Head of caudate nucleus (tissue), 42 donors: ENCODE data around the gene PIP5KL1.

Experiments used
- DNase-seq, 42 donors: peaks; one replicate each; pipeline versions ENCODE4 v3.0.0 to v3.0.0-alpha.2; 2020 to 2021; ENCODE audit warnings: mixed read lengths in 7 of 42
- intact Hi-C: fragments of 100-400 bp; cut with DNase I; formaldehyde crosslinking; loops from one replicate; pipeline ENCODE4 v1.15.0; 2022

PIP5KL1 gene

GRCh38 chr9:127970401-127971313 is 40.1 kb upstream of the PIP5KL1 start:
- intact Hi-C loops = no loop called here
- DNase-seq = peak in 9 of 42 donors; percentile 15 to 44 (median 22)

GRCh38 chr9:127968700-127969383 is 38.3 kb upstream of the PIP5KL1 start:
- intact Hi-C loops = no loop called here
- peak in 38 of 42 donors; percentile 57 to 84 (median 70) for DNase-seq

- intact Hi-C loops = no loop called here
- DNase-seq = peak in 20 of 42 donors; percentile 13 to 73 (median 44)
Observed at GRCh38 chr9:127968042-127968441, 37.5 kb upstream of the PIP5KL1 start.

GRCh38 chr9:127967151-127967809 is 36.7 kb upstream of the PIP5KL1 start:
- DNase-seq = peak in 9 of 42 donors; percentile 10 to 50 (median 17)
- intact Hi-C loops = no loop called here

GRCh38 chr9:127966416-127967150 is 36.0 kb upstream of the PIP5KL1 start:
- intact Hi-C loops = no loop called here
- peak in 11 of 42 donors; percentile 7 to 46 (median 24) for DNase-seq

GRCh38 chr9:127965953-127966352 is 35.4 kb upstream of the PIP5KL1 start:
- DNase-seq = no peak
- intact Hi-C loops = no loop called here

- intact Hi-C loops = no loop called here
- DNase-seq = peak in 16 of 42 donors; percentile 5 to 60 (median 29)
Observed at GRCh38 chr9:127963359-127964064, 32.9 kb upstream of the PIP5KL1 start.

GRCh38 chr9:127963041-127963358 is 32.4 kb upstream of the PIP5KL1 start:
- peak in 3 of 42 donors; percentile 41 to 44 (median 44) for DNase-seq
- intact Hi-C loops = no loop called here

GRCh38 chr9:127962278-127962677 is 31.7 kb upstream of the PIP5KL1 start:
- intact Hi-C loops = no loop called here
- DNase-seq = peak in 3 of 42 donors; percentile 5 to 11 (median 7)

GRCh38 chr9:127961613-127962155 is 31.1 kb upstream of the PIP5KL1 start:
- DNase-seq = peak in 6 of 42 donors; percentile 1 to 49 (median 18)
- intact Hi-C loops = no loop called here

- intact Hi-C loops = no loop called here
- peak in 3 of 42 donors; percentile 1 to 12 (median 4) for DNase-seq
Observed at GRCh38 chr9:127961155-127961490, 30.5 kb upstream of the PIP5KL1 start.

- peak in 6 of 42 donors; percentile 2 to 44 (median 14) for DNase-seq
- intact Hi-C loops = no loop called here
Observed at GRCh38 chr9:127960410-127961154, 30.0 kb upstream of the PIP5KL1 start.

- intact Hi-C loops = no loop called here
- DNase-seq = no peak
Observed at GRCh38 chr9:127959841-127960409, 29.3 kb upstream of the PIP5KL1 start.

GRCh38 chr9:127959398-127959797 is 28.8 kb upstream of the PIP5KL1 start:
- intact Hi-C loops = no loop called here
- no peak for DNase-seq

- DNase-seq = no peak
- intact Hi-C loops = no loop called here
Observed at GRCh38 chr9:127958728-127959127, 28.2 kb upstream of the PIP5KL1 start.

- intact Hi-C loops = no loop called here
- DNase-seq = peak in 41 of 42 donors; percentile 60 to 96 (median 83)
Observed at GRCh38 chr9:127955294-127956015, 24.9 kb upstream of the PIP5KL1 start.
